ENCODE results near the gene MCRIP2.

- TF ChIP-seq CTCF (IDR thresholded peaks at IDR 0.05) = no peak
- TF ChIP-seq EP300 (IDR thresholded peaks at IDR 0.05) = no peak
Measured at GRCh38 chr16:637081-638018, 4.3 kb upstream of the MCRIP2 start.
